Activated CD4-positive, alpha-beta T cell treated with anti-CD3 and anti-CD28 coated beads for 48 hours (primary cell): ENCODE measurements around the gene LPCAT3.
"Not testable (repeated sequence)": the region's sequence is repeated elsewhere in the genome, so short reads cannot be mapped to it uniquely, and the experiment has no call there.

ENCODE experiments used
- DNase-seq: peaks from one replicate; pipeline ENCODE4 v3.0.0-alpha.2; 2020

Gene LPCAT3

DNA sequence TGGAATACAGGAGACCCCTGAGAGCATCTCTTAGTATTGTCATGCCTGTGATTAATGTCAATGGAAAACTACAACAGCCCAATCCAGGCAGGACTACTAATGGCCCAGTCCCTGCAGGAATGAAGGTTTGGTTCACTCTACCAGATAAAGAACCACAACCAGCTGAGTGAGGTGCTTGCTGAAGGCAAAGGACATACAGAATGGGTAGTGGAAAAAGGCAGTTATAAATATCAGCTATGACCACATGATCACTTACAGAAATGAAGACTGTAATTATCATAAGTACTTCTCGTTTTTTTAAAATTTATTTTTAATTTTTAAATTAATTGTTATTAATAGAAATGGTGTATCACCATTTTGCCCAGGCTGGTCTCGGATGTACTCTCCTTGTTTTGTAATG, 17.2 kb upstream of the LPCAT3 start:
- DNase-seq, result no peak

DNA sequence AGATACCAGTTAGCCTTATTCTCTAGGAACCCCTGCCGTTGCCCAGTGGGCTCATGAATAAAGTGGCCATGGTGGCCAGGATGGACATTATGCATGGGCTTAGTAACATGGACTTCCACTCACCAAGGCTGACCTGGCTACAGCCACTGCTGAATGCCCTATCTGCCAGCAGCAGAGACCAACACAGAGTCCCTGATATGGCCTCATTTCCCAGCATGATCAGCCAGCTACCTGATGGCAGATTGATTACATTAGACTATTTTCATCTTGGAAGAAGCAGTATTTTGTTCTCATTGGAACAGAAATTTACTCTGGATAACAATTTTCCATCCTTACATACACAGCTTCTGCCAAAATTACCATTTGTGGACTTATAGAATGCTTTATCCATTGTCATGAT, 16.2 kb upstream of the LPCAT3 start:
- no peak for DNase-seq

DNA sequence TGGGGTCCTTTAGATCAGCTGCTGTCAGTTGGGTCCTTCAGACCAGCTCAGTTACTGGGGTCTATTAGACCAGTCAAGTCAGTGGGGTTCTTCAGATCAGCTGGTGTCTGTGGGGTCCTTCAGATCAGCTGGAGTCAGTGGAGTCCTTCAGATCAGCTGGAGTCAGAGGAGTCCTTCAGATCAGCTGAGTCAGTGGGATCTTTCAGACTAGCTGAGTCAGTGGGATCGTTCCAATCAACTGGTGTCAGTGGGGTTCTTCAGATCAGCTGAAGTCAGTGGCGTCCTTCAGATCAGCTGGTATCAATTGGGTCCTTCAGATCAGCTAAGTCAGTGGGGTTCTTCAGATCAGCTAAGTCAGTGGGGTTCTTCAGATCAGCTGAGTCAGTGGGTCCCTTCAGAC, 14.7 kb upstream of the LPCAT3 start:
- no peak for DNase-seq

DNA sequence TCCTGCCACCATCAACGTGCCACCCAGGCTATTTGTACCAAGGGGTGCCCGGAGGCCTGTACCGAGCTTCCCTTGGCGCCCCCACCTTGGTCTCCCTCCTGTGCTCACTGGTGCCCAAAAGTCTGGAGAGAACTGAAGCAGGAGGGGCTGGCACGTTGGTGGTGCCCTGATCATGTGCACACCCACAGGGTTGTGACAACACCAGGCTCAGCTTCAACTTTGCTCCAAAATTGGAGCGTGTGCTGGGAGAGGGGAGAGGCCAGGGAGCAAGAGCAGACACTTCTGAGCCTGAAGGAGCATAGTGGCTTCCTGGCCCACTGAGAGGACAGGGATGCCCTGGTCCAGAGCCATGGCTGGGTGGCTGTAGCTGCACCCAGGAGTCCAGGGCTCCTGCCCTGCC, 13.0 kb upstream of the LPCAT3 start:
- no peak for DNase-seq

DNA sequence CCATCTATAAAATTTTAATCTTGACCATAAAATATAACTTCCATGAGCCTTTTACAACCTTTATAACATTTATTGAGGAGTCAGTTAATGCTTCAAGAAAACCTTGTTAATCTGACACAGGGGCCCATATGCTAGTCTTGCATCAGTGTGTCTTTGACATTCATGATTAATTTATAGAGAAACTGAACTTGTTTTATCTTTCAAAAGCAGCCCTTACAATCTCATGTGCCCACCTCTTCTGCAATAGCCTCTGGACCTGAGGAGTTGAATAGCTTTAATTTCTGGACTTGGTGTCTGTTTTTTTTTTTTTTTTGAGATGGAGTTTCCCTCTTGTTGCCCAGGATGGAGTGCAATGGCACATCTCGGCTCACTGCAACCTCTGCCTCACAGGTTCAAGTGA, 8.6 kb upstream of the LPCAT3 start:
- DNase-seq, result no peak

DNA sequence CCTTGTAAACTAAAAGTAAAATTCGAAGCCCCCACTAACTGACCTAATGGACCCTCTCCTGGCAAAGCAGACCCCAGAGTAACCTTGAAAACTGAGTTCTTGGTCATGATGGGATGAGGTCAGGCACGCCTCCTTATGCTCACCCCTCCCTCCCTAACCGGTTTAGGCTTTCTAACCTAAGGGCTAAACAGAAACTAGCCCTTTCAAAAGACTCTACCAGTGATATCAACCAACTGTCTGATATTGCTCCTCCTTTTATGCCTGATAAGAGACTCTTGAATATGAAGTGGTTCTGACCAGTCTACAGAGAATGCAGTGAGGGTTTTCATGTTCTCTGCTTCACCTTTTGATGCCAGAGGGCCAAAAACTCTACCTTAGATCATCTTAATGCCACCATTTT, 4.8 kb upstream of the LPCAT3 start:
- no peak for DNase-seq

DNA sequence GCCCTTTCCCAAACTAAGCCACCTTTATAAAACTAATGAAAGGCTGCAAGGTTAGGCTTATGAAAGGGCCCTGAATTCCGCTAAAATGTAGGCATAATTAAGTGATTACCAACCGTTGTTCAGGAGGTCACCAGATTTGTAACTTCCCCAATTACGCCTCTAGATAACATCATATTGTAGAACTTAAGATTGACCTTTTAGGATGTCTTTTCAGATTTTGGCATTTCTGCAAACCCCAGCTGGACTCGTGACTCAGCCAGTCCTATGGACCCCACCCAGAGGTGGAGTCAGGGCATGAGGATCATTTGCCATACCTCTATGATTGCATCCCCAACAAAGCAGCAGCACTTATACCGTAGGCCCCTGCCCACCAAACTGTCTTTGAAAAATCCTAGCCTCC, 3.7 kb upstream of the LPCAT3 start:
- DNase-seq, result no peak

DNA sequence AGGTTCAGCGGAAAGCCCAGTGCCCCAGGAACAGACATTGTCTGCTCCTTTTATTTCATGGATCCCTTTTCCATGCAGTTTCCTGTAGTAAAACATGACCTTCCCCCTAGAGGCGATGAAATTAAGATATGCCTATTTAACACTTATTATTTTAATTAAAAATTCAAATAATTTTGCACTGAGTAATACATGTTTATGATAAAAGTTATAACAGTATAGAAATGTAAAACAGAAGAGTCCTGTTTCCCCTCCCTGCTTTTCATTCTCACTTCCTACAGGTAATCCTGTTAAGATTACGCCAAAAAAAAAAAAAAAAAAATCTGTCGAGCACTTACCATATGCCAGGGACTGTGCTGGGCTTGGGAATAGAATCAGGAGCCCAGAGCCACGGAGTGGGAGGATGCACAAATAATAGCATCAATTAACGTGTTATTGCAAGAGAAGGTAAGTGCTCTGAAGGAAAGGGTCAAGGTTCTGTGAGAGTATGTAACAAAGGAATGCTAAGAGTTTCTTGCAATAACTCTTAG, 830 bp upstream of the LPCAT3 start:
- no peak for DNase-seq

DNA sequence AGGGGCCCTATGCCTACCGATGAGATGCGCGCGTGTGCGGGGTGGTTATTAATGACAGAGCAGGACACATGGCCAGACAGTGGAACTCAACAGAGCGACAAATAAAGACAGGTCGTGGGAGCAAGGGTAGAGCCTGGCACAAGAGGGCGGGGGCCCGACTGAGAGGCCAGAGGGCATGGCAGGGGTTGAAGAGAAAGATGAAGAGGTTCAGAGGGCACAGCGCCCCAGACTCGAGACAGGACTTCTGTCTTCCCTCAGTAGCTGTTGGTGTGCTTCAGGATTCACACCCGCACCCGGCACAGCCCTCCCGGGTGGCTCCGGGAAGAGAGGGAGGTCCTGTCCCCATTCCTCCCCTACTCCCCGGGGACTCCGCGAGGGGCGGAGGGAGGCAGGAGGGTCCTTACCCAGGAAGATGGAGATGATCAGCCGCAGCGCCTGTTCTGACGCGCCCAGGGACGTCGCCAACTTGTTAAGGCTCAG, 366 bp downstream of the LPCAT3 start:
- no peak for DNase-seq

DNA sequence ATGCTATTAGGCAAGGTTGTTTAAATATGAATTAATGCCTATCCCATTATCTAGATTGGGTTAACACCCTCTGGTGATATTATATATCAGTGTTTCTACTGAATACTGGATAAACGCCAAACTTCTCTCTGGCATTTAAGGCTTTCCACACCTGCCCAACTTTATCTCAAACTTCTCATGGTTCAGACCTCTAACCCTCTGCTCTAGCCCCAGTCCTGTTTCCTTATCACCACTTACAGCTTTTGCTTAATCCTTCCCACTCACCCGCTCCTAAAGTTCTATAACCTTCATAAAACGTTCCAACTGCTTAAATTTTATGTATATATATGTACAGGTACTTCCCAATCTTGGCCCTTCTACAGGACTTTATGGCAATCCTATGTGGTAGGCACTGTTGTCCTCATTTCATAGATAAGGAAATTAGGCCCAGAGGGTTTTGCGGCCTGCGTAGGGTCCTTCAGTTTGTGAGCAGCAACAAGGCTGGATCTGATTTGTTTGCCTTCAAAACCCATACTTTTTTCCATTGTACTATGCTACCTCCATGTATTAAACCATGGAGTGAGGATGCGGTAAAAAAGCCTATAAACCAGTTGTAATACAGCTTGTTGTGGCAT, 1.2 kb downstream of the LPCAT3 start:
- no peak for DNase-seq

DNA sequence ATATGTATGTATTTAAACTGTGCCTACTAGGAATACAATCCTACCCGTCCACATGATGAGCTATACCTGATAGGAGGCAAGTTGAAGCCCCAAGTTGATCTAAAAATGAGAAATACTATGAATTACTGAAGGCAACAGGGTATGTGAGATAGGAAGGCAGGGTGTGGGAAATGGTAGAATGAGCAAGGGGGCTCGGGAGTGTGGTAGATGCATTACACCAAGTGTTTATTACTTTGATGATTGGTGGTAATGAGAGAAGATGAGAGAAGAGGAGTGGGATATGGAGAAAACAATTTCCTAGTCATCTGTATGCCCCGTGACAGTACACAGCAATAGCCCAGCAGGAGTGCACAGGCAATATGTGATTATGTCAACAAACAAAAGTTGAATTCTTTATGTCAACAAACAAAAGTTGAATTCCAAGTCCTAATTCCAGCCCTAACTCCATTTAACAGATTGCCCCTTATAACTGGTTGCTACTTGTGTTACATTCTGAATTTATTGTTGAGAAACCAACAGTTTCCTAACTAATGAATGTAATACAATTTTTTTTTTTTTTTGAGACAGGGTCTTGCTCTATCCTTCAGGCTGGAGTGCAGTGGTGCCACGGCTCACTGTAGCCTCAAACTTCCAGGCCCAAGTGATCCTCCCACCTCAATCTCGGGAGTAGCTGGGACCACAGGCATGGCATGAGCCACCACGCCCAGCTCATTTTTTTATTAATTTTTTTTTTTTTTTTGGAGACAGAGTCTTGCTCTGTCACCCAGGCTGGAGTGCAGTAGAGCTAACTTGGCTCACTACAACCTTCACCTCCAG, 2.5 kb downstream of the LPCAT3 start:
- DNase-seq, result no peak

DNA sequence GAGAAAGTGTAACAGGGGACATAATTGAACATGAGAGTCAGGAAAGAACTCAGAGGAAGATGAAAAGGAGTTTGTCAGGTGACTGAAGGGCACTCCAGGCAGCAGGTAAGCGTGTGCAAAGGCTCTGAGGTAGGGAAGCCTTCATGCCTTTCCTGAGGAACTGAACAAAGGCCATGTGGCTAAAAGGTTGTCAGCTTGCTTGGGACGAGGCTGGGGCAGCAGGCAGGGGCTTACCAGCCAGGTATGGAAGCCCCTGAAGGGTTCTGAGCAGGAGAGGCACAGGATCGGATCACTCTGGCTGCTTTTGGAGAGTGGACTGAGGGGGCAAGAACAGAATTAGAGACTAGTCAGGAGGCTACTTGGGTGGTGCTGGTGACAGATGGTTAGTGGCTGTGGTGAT, 5.2 kb downstream of the LPCAT3 start:
- no peak for DNase-seq

DNA sequence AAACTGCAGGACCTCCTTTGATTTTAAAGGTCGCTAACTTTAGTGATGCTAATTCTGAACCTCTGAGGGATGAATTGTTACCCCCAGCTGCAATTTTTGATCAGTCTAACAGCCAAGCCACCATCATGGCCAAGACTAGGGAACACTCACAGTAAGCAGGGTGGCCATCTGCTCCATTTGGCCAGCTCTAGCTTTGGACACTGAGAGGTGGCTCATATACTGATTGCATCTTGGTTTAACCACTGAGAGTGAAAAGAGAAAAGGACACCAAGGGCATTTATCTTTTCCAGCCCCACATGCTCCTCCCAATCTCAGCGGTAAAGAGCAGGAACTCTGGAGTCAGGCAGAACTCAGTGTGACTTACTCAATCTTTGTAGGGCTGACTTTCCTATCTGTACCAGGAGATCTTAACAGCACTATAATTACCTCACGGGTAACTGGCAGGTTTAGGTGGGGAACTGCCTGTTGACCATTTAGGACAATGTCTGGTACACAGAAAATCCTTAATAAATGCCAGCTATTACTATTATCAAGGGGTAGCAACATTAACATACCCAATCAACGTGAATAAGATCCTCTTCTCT, 6.2 kb downstream of the LPCAT3 start:
- no peak for DNase-seq

DNA sequence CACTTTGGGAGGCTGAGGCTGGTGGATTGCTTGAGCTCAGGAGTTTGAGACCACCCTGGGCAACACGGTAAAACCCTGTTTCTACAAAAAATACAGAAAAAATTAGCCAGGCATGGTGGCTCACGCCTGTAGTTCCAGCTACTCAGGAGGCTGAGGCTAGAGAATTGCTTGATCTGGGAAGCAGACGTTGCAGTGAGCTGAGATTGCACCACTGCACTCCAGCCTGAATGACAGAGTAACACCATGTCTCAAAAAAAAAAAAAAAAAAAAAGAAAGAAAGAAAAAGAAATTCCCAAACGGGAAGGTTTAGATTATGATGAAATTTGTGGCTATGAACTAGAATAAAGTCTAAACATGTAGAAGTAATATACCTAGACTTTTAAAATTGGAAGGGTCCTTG, 6.9 kb downstream of the LPCAT3 start:
- not testable (repeated sequence) for DNase-seq

DNA sequence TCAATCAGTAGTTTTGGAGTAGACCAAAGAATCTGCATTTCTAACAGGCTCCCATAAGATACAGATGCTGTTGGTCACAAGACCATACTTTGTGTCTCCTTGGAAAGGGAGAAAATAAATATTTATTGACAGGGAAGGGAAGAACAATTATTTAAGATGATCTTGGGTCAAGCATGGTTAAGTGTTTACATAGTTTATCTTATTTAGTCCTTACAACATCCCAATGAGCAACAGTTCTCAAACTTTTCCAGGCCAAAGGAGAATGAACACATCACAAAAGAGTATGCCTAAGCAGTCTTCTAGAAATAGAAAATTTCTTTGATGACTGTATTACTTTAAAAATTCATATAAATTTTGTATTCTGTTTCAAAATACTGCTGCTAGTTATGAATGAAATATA, 8.8 kb downstream of the LPCAT3 start:
- no peak for DNase-seq

DNA sequence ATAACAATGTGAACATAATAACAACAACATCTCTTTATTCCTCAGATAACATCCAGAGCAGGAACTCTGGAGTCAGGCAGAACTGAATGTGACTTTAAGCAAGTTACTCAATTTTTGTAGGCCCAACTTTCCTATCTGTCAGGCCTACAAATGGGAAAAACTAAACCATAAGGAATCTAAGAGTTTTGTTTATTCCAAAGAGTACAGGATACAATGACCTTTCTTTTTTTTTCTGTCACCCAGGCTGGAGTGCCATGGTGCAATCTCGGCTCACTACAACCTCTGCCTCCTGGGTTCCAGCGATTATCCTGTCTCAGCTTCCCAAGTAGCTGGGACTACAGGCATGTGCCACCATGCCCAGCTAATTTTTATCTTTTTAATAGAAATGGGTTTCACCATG, 9.4 kb downstream of the LPCAT3 start:
- DNase-seq, result no peak

DNA sequence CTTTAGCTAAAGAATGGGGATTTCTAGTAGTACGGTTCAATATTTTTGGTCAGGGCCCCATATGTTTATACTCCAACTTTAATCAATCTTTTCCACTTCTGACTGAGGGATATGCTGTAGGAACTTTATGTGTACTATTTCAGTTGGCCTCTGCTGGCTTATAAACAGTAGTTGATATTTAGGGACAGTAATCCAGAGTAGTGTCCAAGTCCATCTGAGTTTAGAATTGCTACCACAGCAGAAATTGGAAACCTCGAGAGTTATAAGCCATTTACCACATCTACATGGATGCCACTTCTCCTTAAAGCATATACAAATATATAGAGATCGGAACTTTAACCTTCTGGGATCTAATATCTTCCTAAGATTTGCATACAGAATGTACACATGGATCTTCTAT, 11.6 kb downstream of the LPCAT3 start:
- DNase-seq, result no peak

DNA sequence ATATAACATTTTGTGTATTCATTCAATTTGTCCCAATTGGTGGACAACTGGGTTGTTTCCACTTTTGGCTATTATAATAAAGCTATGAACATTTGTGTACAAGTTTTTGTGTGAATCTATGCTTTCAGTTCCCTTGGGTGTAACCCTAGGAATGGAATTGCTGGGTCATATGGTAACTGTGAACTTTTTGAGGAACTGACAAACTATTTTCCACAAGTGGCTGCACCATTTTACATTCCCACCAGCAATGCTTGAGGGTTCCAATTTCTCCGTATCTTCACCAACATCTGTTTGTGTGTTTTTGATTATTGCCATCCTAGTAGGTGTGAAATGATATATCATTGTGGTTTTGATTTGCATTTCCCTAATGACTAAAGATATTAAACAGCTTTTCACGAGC, 13.0 kb downstream of the LPCAT3 start:
- DNase-seq, result no peak

DNA sequence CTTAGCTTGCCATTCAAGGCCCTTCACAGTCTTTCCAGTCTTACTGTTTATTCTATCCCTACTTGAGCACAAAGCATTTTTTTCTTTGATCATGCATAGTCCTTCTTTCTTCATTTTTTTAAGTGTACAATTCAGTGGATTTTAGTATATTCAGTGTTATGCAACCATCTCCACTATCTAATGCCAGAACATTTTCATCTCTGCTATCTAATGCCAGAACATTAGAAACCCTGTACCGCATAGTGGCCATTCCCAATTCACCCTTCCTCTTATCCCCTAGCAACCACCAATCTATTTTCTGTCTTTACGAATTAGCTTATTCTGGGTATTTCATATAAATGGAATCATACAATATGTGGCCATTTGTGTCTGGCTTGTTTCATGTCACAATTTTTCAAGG, 13.4 kb downstream of the LPCAT3 start:
- DNase-seq, result no peak

DNA sequence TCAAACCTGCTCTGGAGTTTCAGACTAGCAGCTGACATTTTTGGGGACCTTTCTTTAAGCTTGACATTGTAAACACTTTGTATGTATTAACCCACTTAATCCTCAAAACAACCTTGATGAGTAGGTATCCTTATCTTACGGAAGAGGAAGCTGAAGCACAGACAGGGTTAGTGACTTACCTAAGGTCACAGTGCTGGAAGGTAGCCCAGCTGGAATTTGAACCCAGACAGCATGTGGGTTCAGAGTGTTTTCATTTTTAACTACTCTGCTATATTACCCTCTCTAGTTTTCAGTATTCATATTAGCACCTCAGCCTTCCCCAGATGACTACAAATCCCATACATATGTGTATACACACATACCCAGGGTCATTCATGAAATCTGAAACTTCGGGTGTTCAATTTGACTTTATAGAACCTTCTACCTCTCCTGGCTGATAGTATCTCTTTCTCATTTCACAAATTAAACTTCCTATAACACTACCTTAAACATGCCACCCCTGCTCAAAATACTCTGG, 13.9 kb downstream of the LPCAT3 start:
- DNase-seq, result no peak

DNA sequence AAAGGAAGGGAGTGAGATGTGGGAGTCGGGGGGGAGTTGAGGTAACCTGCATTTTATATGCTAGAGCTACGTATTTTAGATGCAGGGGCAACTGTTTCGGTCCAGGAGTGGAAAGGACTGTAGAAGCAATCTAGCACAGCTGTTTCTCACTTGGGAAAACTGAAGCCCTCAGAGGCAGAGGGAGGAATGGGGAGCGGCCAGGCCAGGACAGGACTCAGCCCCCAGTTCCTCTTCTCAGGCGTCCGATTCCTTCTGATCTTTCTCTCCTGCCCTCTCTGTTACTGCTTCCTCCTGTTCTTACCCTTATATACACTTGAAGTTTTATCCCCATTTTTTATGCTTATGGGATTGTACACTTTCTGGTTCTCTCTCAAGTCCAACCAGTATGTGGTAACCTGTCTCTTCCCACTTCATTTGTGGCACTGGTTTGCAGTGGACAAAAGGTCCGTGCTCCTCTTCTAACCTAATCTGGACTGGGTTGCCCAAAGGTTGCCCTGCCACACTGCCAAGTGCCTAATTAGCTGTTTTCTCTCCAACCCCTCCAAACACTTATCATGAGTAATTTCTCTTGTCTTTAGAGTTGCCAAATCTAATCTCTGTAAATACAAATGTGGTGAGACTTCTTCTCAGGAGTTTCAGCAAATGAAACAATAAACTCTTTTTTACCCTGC, 16.2 kb downstream of the LPCAT3 start:
- no peak for DNase-seq

DNA sequence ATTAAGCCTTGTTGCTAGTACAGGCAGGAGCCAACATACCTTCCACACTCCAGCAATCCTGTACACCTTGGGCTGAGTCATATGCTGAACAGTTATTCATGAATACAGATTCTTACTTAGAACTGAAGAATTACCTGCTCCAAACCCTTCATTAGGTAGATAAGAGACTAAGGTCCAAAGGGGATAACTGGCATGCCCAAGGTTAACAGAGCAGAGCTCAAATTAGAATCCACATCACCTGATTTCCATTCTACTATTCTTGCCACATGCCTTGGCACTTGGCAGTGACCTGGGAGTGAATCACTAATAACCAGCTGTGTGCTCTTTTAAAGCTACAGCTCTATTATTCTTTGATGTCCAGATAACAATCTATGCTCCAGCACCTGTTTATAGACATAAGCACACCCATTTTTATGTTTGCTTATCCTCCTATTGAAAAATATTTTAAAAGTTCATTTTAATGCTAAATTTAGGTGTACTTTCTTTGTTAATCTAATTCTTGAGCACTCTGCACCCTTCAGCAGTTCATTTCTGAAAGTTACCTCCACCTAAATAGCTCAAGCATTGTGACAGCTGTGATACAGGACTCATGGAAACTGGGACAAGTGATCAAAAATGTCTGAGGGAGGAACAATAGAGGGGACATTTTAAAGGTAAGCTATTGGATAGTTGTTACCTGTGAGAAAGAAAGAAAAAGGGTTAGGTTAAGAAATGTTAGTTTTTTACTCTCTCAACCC, 19.4 kb downstream of the LPCAT3 start:
- no peak for DNase-seq

DNA sequence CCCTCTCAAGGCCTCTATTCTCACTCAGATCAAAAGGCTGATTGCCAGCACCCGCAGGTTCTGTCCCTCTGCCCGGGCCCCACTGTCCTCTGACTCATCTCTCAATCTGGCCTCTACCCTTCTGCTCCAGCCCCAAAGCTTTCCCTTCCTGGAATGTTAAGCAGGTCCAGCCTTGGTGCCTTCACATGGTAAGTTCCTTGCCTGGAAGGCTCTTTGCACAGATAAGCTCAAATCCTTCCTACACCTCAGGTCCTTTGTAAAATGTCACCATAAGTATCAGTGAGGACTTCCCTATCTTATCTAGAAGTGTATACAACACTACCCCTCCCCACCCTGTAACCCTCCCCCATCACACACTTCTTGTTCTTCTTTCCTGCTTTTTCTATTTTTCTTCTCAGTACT, 22.2 kb downstream of the LPCAT3 start:
- no peak for DNase-seq
